HG02981 (cell line): ENCODE measurements around the gene CEBPZOS.
"Not testable (repeated sequence)": the region's sequence is repeated elsewhere in the genome, so short reads cannot be mapped to it uniquely, and the experiment has no call there.

ENCODE experiments used
- ATAC-seq: cut with Tn5 transposase; IDR thresholded peaks from one replicate; pipeline ENCODE4 v1.9.1; 2021; ENCODE audit warnings: mild to moderate bottlenecking, moderate library complexity; ENCODE audit not compliant: unreplicated experiment

Gene CEBPZOS

GRCh38 chr2:37190290-37190689 is 6.0 kb upstream of the CEBPZOS start:
- ATAC-seq, result no peak

GRCh38 chr2:37191253-37191652 is 5.0 kb upstream of the CEBPZOS start:
- ATAC-seq, result no peak

GRCh38 chr2:37191747-37192146 is 4.5 kb upstream of the CEBPZOS start:
- ATAC-seq, result no peak

- ATAC-seq, result no peak
Observed at GRCh38 chr2:37192551-37192950, 3.7 kb upstream of the CEBPZOS start.

GRCh38 chr2:37195862-37196319 is 405 bp upstream of the CEBPZOS start:
- not testable (repeated sequence) for ATAC-seq

- no peak for ATAC-seq
Observed at GRCh38 chr2:37198681-37199065, 2.4 kb downstream of the CEBPZOS start.

GRCh38 chr2:37201208-37201607 is 4.9 kb downstream of the CEBPZOS start:
- ATAC-seq, result no peak

- ATAC-seq, result no peak
Observed at GRCh38 chr2:37201766-37202165, 5.5 kb downstream of the CEBPZOS start.

GRCh38 chr2:37203708-37204107 is 7.4 kb downstream of the CEBPZOS start:
- no peak for ATAC-seq

GRCh38 chr2:37205071-37205661 is 8.9 kb downstream of the CEBPZOS start:
- ATAC-seq, result not testable (repeated sequence)

GRCh38 chr2:37205689-37206341 is 9.5 kb downstream of the CEBPZOS start:
- ATAC-seq, result no peak

- ATAC-seq, result not testable (repeated sequence)
Observed at GRCh38 chr2:37206760-37207159, 10.5 kb downstream of the CEBPZOS start.

- no peak for ATAC-seq
Observed at GRCh38 chr2:37211212-37211611, 14.9 kb downstream of the CEBPZOS start.

- no peak for ATAC-seq
Observed at GRCh38 chr2:37211939-37212338, 15.6 kb downstream of the CEBPZOS start.

GRCh38 chr2:37215250-37215649 is 19.0 kb downstream of the CEBPZOS start:
- no peak for ATAC-seq

- ATAC-seq, result no peak
Observed at GRCh38 chr2:37219046-37219445, 22.8 kb downstream of the CEBPZOS start.

GRCh38 chr2:37223131-37223530 is 26.8 kb downstream of the CEBPZOS start:
- ATAC-seq, result no peak

- no peak for ATAC-seq
Observed at GRCh38 chr2:37224063-37224462, 27.8 kb downstream of the CEBPZOS start.

- not testable (repeated sequence) for ATAC-seq
Observed at GRCh38 chr2:37225129-37225528, 28.8 kb downstream of the CEBPZOS start.

GRCh38 chr2:37226863-37227262 is 30.6 kb downstream of the CEBPZOS start:
- no peak for ATAC-seq

GRCh38 chr2:37228788-37229187 is 32.5 kb downstream of the CEBPZOS start:
- no peak for ATAC-seq

GRCh38 chr2:37230581-37230980 is 34.3 kb downstream of the CEBPZOS start:
- no peak for ATAC-seq
